Mesenteric fat pad (tissue), 1 donor: ENCODE results near the gene DPEP3. TPM values are rescaled to one million over a fixed set of nuclear protein-coding genes. Genes with fewer than 3 reads are reported as not detected.
"Not testable (repeated sequence)": the region's sequence is repeated elsewhere in the genome, so short reads cannot be mapped to it uniquely, and the experiment has no call there.

ENCODE experiments used
- DNase-seq: peaks from one replicate; pipeline ENCODE4 v3.0.0-alpha.2; 2020; ENCODE audit warnings: low spot score
- long read RNA-seq: library from polyadenylated mRNA; unstranded; transcript quantifications from one replicate; pipeline ENCODE4 v2.0.0, GENCODE V29; 2020
- total RNA-seq: library from RNA; stranded (reverse); fragmentation: NEBNext Ultra II Directional; extraction: Animal tissue kit (Norgen Biotek cat#: 25700); gene quantifications from one replicate; pipeline ENCODE4 v1.2.1, GENCODE V29; 2021
- donor health status: DM: yes; HTN: yes; CAD: no.

Gene DPEP3, protein sequence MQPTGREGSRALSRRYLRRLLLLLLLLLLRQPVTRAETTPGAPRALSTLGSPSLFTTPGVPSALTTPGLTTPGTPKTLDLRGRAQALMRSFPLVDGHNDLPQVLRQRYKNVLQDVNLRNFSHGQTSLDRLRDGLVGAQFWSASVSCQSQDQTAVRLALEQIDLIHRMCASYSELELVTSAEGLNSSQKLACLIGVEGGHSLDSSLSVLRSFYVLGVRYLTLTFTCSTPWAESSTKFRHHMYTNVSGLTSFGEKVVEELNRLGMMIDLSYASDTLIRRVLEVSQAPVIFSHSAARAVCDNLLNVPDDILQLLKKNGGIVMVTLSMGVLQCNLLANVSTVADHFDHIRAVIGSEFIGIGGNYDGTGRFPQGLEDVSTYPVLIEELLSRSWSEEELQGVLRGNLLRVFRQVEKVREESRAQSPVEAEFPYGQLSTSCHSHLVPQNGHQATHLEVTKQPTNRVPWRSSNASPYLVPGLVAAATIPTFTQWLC
- total RNA-seq = 0.16 TPM
- long read RNA-seq, partial matches to known transcripts = 0 of 1 reads
- long read RNA-seq, other reads (novel, unspliced or antisense) = 0 of 1 reads

DNA sequence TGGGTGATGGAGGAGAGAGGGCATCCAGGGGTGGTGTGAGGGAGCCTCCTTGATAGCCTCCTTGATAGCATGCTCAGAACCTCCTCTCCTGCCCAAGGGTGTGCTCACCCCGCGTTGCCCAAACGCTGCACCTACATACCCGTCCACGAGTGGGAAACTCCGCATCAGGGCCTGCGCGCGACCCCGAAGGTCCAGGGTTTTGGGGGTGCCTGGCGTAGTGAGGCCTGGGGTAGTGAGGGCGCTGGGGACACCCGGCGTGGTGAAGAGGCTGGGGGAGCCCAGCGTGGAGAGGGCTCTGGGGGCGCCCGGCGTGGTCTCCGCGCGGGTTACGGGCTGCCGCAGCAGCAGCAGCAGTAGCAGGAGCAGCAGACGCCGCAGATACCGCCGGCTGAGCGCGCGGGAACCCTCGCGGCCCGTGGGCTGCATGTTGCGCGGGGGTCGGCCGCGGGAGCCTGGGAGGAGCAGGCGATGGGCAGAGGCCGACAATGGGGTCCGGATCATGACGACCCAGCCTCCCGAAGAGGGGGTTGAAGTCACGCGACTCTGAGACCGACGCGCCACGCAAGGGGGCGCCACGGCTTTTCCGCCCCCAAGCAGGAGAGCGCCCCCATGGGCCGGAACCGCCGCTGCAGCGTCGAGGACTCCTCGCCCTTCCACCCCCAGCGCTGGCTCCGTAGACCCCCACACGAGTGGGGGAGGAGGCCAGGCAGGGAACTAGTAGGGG lies at the start of gene DPEP3:
Gene DPEP3, minus strand, starts transcription at position 545 of the 724 bp plus-strand sequence. Its CDS starts 119 bp downstream, at position 426.
- DNase-seq = no peak

GRCh38 chr16:68028996-68029395 lies 48.7 kb upstream of the DPEP3 start:
- no peak for DNase-seq

GRCh38 chr16:68022728-68023537 lies 42.6 kb upstream of the DPEP3 start, which contains the start of the genes DDX28 and DUS2:
Gene DDX28, minus strand, starts transcription at chr16:68023232. Its CDS starts 30 bp downstream, at chr16:68023202.
Gene DUS2, plus strand, starts transcription at chr16:68023284. Its CDS starts 14,740 bp downstream, at chr16:68038024.
- peak; percentile 99 for DNase-seq

- DNase-seq = no peak
Measured at GRCh38 chr16:68022278-68022727, 42.0 kb upstream of the DPEP3 start.

GRCh38 chr16:68021490-68021889 lies 41.2 kb upstream of the DPEP3 start:
- DNase-seq = no peak

GRCh38 chr16:68019167-68019680 lies 38.9 kb upstream of the DPEP3 start:
- no peak for DNase-seq

DNA sequence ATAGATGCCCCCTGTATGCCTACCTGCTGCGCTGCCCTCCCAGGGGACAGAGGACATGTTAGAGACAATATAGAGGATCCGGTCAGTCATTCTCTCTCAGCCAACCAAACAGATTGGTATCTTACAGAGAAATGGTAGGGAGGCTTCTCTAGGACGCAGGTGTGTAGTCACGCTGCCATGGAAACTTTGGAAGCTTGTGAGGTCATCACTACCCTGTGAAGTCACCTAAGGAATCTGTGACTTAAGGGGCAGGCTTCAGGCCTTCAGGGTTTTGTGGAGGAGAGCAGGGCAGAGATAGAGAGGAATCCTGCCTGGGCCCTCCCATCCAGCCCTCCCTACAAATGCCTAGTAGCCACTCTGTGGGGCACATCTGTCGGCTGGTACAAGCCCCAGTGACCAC lies 35.4 kb upstream of the DPEP3 start, which contains the start of gene DPEP2NB:
Gene DPEP2NB, minus strand, starts transcription at position 231 of the 400 bp plus-strand sequence. Its CDS starts 141 bp downstream, at position 90.
- DNase-seq = no peak

DNA sequence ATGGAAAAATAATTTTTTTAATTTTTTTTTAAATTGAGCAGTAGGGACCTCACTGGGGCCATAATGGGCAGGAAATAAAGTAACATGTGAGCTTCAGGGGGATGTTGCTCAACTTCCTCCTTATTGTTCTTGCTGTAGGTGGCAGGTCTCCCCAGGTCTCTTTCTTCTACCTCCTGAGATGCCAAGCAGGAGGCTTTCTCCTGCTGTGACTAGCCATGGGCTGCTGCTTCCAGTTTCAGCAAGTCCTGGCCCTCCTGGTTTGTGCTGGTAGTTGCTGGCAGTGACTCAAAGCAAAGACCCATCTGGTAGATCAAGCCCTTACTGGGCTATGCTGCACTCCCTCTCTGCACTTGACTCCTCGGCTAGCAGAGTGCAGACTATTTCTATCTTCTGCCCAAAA lies 33.1 kb upstream of the DPEP3 start:
- DNase-seq = no peak

- not testable (repeated sequence) for DNase-seq
Measured at GRCh38 chr16:68009872-68010271, 29.6 kb upstream of the DPEP3 start.

- DNase-seq = no peak
Measured at GRCh38 chr16:68009157-68009735, 28.9 kb upstream of the DPEP3 start.

DNA sequence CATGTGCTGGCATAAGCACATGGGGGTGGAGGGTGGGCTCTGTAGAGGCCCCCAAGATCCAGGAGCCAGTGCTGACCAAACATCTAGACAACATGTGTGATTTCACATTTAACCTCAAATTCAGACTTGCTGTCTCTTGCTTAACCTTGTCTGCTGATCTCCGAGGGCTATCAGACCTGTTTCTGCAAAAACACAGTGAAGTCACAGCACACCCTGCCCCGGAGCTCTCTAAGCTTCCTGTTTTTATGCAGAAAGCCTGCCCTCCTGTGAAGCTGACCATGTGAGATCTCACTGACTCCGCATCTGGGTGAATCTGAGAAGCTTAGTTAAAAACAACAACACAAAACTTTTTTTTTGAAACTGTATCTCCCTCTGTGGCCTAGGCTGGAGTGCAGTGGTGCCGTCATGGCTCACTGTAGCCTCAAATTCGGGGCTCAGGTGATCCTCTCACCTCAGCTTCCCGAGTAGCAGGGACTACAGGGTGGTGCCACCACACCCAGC lies 25.5 kb upstream of the DPEP3 start:
- no peak for DNase-seq

- no peak for DNase-seq
Measured at GRCh38 chr16:68005211-68005610, 24.9 kb upstream of the DPEP3 start.

DNA sequence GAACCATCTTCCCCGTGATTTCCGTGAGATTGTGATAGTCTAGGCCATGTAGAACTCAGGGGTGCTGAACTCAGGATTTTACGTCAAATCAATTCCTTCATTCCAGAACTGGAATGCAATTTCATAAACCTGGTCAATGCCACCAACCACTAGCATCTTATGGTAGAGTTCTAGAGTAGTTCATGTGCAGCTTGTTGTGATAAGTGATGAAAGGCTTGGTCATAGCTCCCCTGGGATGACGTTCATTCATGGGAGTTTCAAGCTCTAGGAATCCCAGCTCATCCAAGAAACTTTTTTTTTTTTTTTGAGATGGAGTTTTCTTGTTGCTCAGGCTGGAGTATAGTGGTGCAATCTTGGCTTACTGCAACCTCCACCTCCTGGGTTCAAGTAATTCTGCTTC lies 22.7 kb upstream of the DPEP3 start:
- DNase-seq = no peak

- DNase-seq = no peak
Measured at GRCh38 chr16:68000450-68000849, 20.2 kb upstream of the DPEP3 start.

- DNase-seq = no peak
Measured at GRCh38 chr16:67999985-68000384, 19.7 kb upstream of the DPEP3 start.

DNA sequence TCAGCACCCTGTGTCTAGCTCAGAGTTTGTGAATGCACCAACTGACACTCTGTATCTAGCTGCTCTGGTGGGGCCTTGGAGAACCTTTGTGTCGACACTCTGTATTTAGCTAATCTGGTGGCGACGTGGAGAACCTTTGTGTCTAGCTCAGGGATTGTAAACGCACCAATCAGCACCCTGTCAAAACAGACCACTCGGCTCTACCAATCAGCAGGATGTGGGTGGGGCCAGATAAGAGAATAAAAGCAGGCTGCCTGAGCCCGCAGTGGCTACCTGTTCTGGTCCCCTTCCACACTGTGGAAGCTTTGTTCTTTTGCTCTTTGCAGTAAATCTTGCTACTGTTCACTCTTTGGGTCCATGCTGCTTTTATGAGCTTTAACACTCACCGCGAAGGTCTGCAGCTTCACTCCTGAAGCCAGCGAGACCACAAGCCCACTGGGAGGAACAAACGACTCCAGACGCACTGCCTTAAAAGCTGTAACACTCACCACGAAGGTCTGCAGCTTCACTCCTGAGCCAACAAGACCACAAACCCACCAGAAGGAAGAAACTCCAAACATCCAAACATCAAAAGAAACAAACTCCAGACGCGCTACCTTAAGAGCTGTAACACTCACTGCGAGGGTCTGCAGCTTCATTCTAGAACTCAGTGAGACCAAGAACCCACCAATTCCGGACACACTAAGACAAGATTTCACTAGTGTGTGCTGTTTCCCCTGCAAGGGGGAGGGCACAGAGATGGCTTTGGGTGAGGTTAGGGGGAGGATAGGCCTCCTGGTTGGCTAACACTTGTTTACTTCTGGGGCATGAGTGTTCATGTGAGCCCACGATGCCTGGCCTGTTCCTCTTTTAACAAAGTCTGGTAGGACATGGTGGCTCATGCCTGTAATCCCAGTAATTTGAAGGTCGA lies 18.7 kb upstream of the DPEP3 start, which contains the start of gene DPEP2:
Gene DPEP2, minus strand, starts transcription at position 706 of the 910 bp plus-strand sequence. CDS start 6,272 bp downstream, outside the sequence.
- DNase-seq = not testable (repeated sequence)

- not testable (repeated sequence) for DNase-seq
Measured at GRCh38 chr16:67998231-67998778, 18.0 kb upstream of the DPEP3 start.

DNA sequence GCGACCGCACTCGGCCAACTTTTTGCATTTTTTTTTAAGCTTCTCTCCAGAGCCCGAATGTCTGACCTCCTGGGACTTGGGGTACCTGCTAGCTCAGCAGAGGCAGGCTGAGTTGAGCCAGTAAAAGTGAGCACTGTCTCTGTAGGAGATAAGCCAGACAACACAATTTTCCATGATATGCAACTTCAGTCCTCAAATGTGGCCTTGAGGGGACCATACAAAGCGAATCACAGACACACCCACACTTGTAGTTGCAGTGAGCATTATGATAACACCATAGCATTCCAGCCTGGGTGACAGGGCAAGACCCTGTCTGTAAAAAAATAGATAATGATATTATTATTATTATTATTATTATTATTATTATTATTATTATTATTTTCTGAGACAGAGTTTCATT lies 16.4 kb upstream of the DPEP3 start:
- DNase-seq = no peak
